Transverse colon (tissue), 4 donors: ENCODE data around the gene PAQR4.

Experiments used
- POLR2AphosphoS5 ChIP-seq, 3 donors: sonication (generic); formaldehyde crosslinking; IDR thresholded peaks; one replicate each; pipeline ENCODE4 v1.6.1; 2016; ENCODE audit warnings: antibody characterized with exemption in 3 of 3
- TF ChIP-seq, protein P1 (sequence below), 5 experiments: fragments of 200-600 bp in 3 of 5; fragments of 450-650 bp in 2 of 5; sonication (generic) in 3 of 5; IDR thresholded peaks; 1 replicate in 2 of 5; 2 replicates in 3 of 5; pipeline ENCODE4 v1.5.1; 2016 to 2017; ENCODE audit warnings: antibody characterized with exemption in 5 of 5, inconsistent platforms in 3 of 5, mild to moderate bottlenecking in 2 of 5, moderate library complexity in 1 of 5

DNA sequence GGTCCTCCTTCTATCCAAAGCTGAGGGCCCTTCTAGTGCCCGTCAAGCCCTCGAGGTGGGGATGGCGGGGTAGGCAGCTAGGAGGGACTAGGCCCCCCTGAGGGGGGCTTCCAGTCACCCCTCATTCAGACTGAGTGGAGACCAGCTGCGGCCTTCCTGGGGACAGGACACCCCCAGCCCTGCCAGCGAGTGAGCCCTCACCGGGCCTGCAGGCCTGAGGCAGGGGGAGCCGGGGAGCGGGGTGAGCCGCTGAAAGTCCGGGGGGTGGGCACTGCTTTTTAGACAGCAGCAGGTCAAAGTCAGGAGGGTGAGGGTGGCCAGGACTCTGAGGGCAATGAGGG, 13.7 kb upstream of the PAQR4 start:
- TF ChIP-seq, protein P1, sequence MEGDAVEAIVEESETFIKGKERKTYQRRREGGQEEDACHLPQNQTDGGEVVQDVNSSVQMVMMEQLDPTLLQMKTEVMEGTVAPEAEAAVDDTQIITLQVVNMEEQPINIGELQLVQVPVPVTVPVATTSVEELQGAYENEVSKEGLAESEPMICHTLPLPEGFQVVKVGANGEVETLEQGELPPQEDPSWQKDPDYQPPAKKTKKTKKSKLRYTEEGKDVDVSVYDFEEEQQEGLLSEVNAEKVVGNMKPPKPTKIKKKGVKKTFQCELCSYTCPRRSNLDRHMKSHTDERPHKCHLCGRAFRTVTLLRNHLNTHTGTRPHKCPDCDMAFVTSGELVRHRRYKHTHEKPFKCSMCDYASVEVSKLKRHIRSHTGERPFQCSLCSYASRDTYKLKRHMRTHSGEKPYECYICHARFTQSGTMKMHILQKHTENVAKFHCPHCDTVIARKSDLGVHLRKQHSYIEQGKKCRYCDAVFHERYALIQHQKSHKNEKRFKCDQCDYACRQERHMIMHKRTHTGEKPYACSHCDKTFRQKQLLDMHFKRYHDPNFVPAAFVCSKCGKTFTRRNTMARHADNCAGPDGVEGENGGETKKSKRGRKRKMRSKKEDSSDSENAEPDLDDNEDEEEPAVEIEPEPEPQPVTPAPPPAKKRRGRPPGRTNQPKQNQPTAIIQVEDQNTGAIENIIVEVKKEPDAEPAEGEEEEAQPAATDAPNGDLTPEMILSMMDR (IDR thresholded peaks at IDR 0.05): no peak
- no peak for TF ChIP-seq POLR2AphosphoS5 (IDR thresholded peaks at IDR 0.05)
